HepG2 (cell line): Measurements from ENCODE around the gene HAPLN2. TPM values are rescaled to one million over a fixed set of nuclear protein-coding genes. Genes with fewer than 3 reads are reported as not detected.

Experiments
- ATAC-seq: fragments of 200-7000 bp; cut with Tn5 transposase; 3 replicates; pipeline ENCODE4 v1.9.1; 2020; ENCODE audit warnings: mild to moderate bottlenecking, moderate library complexity
- BruUV-seq: library from RNA; stranded (reverse); fragments of 400-500 nt; replicated peaks from 2 replicates; lab custom pipeline; 2021; lab: Mats Ljungman, UMichigan
- CTCF ChIA-PET: fragments of 300-600 bp; formaldehyde crosslinking; extraction: SDS; loops from one replicate; lab custom pipeline; 2021; ENCODE audit warnings: low total read pairs, inconsistent platforms, low intra/inter-chr PET ratio; lab: Yijun Ruan, JAX
- POLR2A ChIA-PET: fragments of 350-600 bp; sonication (Branson Sonifier 250); formaldehyde crosslinking; loops from one replicate; lab custom pipeline; 2020; ENCODE audit warnings: antibody characterized with exemption, inconsistent platforms; lab: Yijun Ruan, JAX
- DNase-seq: peaks from one replicate; pipeline ENCODE4 v3.0.0-alpha.2; 2015; ENCODE audit warnings: low spot score
- FAIRE-seq: peaks from 3 replicates; lab custom pipeline; 2011; peaks lifted over from hg19 to GRCh38; lab: Jason Lieb, UNC
- H2AFZ ChIP-seq: one replicate; pipeline ENCODE4 v1.6.1; 2011; ENCODE audit warnings: low read length, inconsistent platforms
- H3K27ac ChIP-seq: fragments of 300-600 bp; 3 replicates; pipeline ENCODE4 v1.8.0; 2011; ENCODE audit warnings: mixed run types, mild to moderate bottlenecking, mixed read lengths, low read length, inconsistent platforms; ENCODE audit not compliant: insufficient read depth; ENCODE audit errors: extremely low read length
- H3K27me3 ChIP-seq, 2 experiments: fragments of 200-600 bp in 1 of 2; 2 replicates in 1 of 2; 3 replicates in 1 of 2; pipeline versions ENCODE4 v1.6.0 to v1.8.0; 2011; ENCODE audit warnings: low read length in 2 of 2, mild to moderate bottlenecking in 2 of 2, moderate library complexity in 2 of 2, inconsistent platforms in 1 of 2; ENCODE audit not compliant: insufficient read depth in 2 of 2, control insufficient read depth in 1 of 2
- H3K36me3 ChIP-seq, 2 experiments: fragments of 200-600 bp in 1 of 2; replicated peaks in 1 of 2; 2 replicates in 1 of 2; 3 replicates in 1 of 2; pipeline versions ENCODE4 v1.5.1 to v1.8.0; 2011; ENCODE audit warnings: low read length in 2 of 2, inconsistent platforms in 1 of 2; ENCODE audit not compliant: insufficient read depth in 2 of 2, control insufficient read depth in 1 of 2
- H3K4me1 ChIP-seq: 2 replicates; pipeline ENCODE4 v1.5.1; 2012; ENCODE audit warnings: low read length, inconsistent platforms; ENCODE audit not compliant: insufficient read depth
- H3K4me2 ChIP-seq: 2 replicates; pipeline ENCODE4 v1.6.0; 2011; ENCODE audit warnings: low read depth, low read length, inconsistent platforms
- H3K4me3 ChIP-seq, 3 experiments: fragments of 200-600 bp in 1 of 3; sonication (generic), shearing (Covaris generic) in 1 of 3; replicated peaks in 1 of 3; 2 replicates each; pipeline ENCODE4 v1.5.1; 2011 to 2016; ENCODE audit warnings: low read length in 3 of 3, inconsistent platforms in 2 of 3, low read depth in 2 of 3, mild to moderate bottlenecking in 2 of 3, control low read depth in 1 of 3, mixed read lengths in 1 of 3; ENCODE audit not compliant: insufficient read depth in 1 of 3
- H3K79me2 ChIP-seq: one replicate; pipeline ENCODE4 v1.6.1; 2011; ENCODE audit warnings: low read length, inconsistent platforms; ENCODE audit not compliant: insufficient read depth
- H3K9ac ChIP-seq: 2 replicates; pipeline ENCODE4 v1.6.0; 2011; ENCODE audit warnings: mild to moderate bottlenecking, low read depth, low read length, inconsistent platforms; ENCODE audit not compliant: insufficient read depth
- H3K9me3 ChIP-seq: 2 replicates; pipeline ENCODE4 v1.5.1; 2012; ENCODE audit warnings: mild to moderate bottlenecking, low read length
- H4K20me1 ChIP-seq: 2 replicates; pipeline ENCODE4 v1.6.0; 2011; ENCODE audit warnings: inconsistent platforms, mild to moderate bottlenecking, low read length, moderate library complexity; ENCODE audit not compliant: insufficient read depth
- ARNT2 ChIP-seq: sonication (generic); formaldehyde crosslinking; IDR thresholded peaks from 2 replicates; pipeline ENCODE4 v1.8.0; 2022; ENCODE audit warnings: mild to moderate bottlenecking, low read depth, missing genetic modification reagents, moderate library complexity
- GTF3A ChIP-seq: sonication (generic); formaldehyde crosslinking; conservative IDR thresholded peaks from 2 replicates; pipeline ENCODE4 v1.4.0; 2020; ENCODE audit warnings: mild to moderate bottlenecking, missing genetic modification reagents
- KLF6 ChIP-seq: IDR thresholded peaks from 2 replicates; pipeline ENCODE4 v1.8.0; 2016; ENCODE audit warnings: missing biosample characterization, missing genetic modification reagents
- POLR2A ChIP-seq, 2 experiments: IDR thresholded peaks; 2 replicates each; pipeline ENCODE4 v1.6.1; 2011; ENCODE audit warnings: low read depth in 2 of 2, low read length in 2 of 2, mild to moderate bottlenecking in 1 of 2, moderate library complexity in 1 of 2; ENCODE audit not compliant: insufficient read depth in 1 of 2
- SKI ChIP-seq: fragments of 450-650 bp; IDR thresholded peaks from one replicate; pipeline ENCODE4 v1.6.1; 2018; ENCODE audit warnings: mild to moderate bottlenecking; ENCODE audit not compliant: partially characterized antibody
- SP4 ChIP-seq: sonication (generic); formaldehyde crosslinking; IDR thresholded peaks from 2 replicates; pipeline ENCODE4 v1.8.1; 2023; ENCODE audit warnings: mild to moderate bottlenecking, missing genetic modification reagents
- TAF1 ChIP-seq: sonication (generic); formaldehyde crosslinking; IDR thresholded peaks from 2 replicates; pipeline ENCODE4 v1.4.0; 2020; ENCODE audit warnings: missing genetic modification reagents
- ZNF496 ChIP-seq: sonication (generic); formaldehyde crosslinking; IDR thresholded peaks from 2 replicates; pipeline ENCODE4 v1.8.1; 2023; ENCODE audit warnings: mild to moderate bottlenecking, moderate library complexity, missing genetic modification reagents; ENCODE audit not compliant: insufficient replicate concordance
- ZNF556 ChIP-seq: sonication (generic); formaldehyde crosslinking; IDR thresholded peaks from 2 replicates; pipeline ENCODE4 v1.4.0; 2020; ENCODE audit warnings: mild to moderate bottlenecking, missing genetic modification reagents, borderline replicate concordance
- ZNF564 ChIP-seq: sonication (generic); formaldehyde crosslinking; IDR thresholded peaks from 2 replicates; pipeline ENCODE4 v1.8.1; 2023; ENCODE audit warnings: mild to moderate bottlenecking, missing genetic modification reagents
- WGBS: methylation state at CpG from one replicate; pipeline ENCODE4 v1.1.6; 2017; ENCODE audit warnings: low lambda C conversion rate; 5-methylcytosine and 5-hydroxymethylcytosine counted together
- in situ Hi-C: cut with HindIII; loops from 2 replicates; pipeline ENCODE4 v1.10.0; 2017; ENCODE audit warnings: low pct_unique_long_range_greater_than_20kb; ENCODE audit not compliant: extremely low pct_ligation_motif_present
- intact Hi-C: fragments of 100-400 bp; cut with micrococcal nuclease; formaldehyde crosslinking; loops from one replicate; pipeline ENCODE4 v1.10.0; 2022; ENCODE audit not compliant: unreplicated experiment
- polyA plus RNA-seq, 8 experiments: library from polyadenylated mRNA; depleted of rRNA in 3 of 8; stranded (reverse) in 7 of 8; unstranded in 1 of 8; fragments of >200 nt; fragmentation: Illumina TruSeq in 4 of 8; extraction: Trizol in 4 of 8; gene quantifications; 2 replicates each; pipeline versions ENCODE4 v1.2.1 to v1.2.3, GENCODE V29; 2011 to 2016; ENCODE audit warnings: low read depth in 4 of 8, missing spikeins in 1 of 8, mixed read lengths in 1 of 8; ENCODE audit not compliant: insufficient read depth in 1 of 8
- total RNA-seq, 5 experiments: library from RNA; depleted of rRNA; stranded (reverse); fragments of >200 nt; fragmentation: Illumina TruSeq; extraction: Trizol; gene quantifications; 2 replicates each; pipeline ENCODE4 v1.2.3, GENCODE V29; 2016; ENCODE audit warnings: low read depth in 1 of 5
- TF ChIP-seq, protein P1 (sequence below): sonication (generic); formaldehyde crosslinking; IDR thresholded peaks from 2 replicates; pipeline ENCODE4 v1.4.0; 2020; ENCODE audit warnings: missing genetic modification reagents
- TF ChIP-seq, protein P2 (sequence below): fragments of 450-650 bp; IDR thresholded peaks from 2 replicates; pipeline ENCODE4 v1.6.1; 2016

Gene HAPLN2
- total and polyA plus RNA-seq, 2 of the 13 experiments (the other 11 are each of a cell fraction or from before 2014, with no cell fraction given): not detected

DNA sequence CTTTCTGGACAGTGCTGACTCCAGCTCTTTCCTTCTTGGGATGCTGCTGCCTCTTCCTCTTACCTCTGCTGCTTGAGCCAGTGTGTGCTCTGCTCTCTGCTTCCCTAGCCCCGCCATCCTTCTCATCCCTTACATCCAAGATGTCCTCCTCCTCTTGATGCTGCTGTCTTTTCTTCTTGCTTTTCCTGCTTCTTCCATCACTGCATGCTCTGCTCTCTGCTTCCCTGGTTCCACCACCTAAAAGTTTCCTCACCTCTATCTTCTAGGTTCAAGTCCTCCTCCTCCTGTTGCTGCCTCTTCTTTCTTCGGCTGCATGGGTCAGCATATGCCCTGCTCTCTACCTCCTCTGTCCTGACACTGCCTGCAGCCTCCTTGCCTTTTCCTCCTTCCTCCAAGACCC, 24.2 kb upstream of the HAPLN2 start:
- peaks cover 7 to 46% of the 10 kb centered on the region in 2 experiments for H3K36me3 ChIP-seq
- WGBS: 97% methylated on average over 2 of the region's 2 CpGs
- 0 out of 4 replicates have a peak, but pooled peaks of 1 of the 2 experiments have one; percentile 24 for TF ChIP-seq POLR2A (IDR thresholded peaks at IDR 0.05; ENCODE audit: insufficient read depth in 1 of 2, low read depth in 2 of 2, low read length in 2 of 2)
- no peak for TF ChIP-seq TAF1 (CRISPR knock-in tag)
- H3K27ac ChIP-seq: no peak overlapping the region
- DNase-seq: no peak
- TSS peak; percentile 55 for BruUV-seq
- CTCF ChIA-PET: no interaction called here
- no peak overlapping the region for H3K4me2 ChIP-seq
- no peak for ATAC-seq
- H3K27me3 ChIP-seq: no peaks in the 10 kb centered on the region
- H3K9me3 ChIP-seq: no peaks in the 10 kb centered on the region
- H3K9ac ChIP-seq: no peak overlapping the region
- FAIRE-seq: no peak
- in situ Hi-C loops: no loop called here
- H3K4me1 ChIP-seq: peaks cover 27% of the 10 kb centered on the region
- POLR2A ChIA-PET: no interaction called here
- intact Hi-C loops: no loop called here
- H3K4me3 ChIP-seq: no peak overlapping the region
- H3K79me2 ChIP-seq: peaks cover 10% of the 10 kb centered on the region
- H2AFZ ChIP-seq: no peak overlapping the region
- no peaks in the 10 kb centered on the region for H4K20me1 ChIP-seq

DNA sequence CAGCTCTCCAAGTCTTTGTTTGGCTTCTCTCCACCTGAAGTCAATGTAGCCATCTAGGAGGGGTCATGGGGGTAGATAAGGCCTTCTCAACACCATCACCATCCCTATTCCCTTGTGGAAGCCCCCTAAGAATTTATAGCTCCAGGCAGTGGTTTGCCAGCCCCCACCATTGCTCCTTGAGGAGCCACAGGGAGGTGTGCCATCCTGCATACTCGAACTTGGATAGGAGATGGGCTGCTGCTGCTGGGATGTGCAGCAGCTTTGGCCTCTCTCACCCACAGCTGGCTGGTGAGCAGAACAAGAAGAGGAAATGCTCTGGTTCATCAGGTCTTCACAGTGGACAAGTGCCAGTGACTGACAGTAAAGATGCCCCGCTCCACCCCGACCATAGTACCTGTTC, 22.8 kb upstream of the HAPLN2 start:
- ChIA-PET CTCF (interaction anchor here (0.7 kb wide), 1 partner anchor 119 kb away, joined by 3 read pairs; no protein-coding TSS in a partner anchor), POLR2A (interaction anchor here (1.1 kb wide), 1 partner anchor 139 kb away, joined by 3 read pairs; no protein-coding TSS in a partner anchor)
- no peak overlapping the region for H3K4me2 ChIP-seq
- FAIRE-seq (no peak), DNase-seq (no peak), ATAC-seq (no peak)
- peaks cover 22% of the 10 kb centered on the region for H3K79me2 ChIP-seq
- intact Hi-C loops: no loop called here
- H3K4me1 ChIP-seq: peaks cover 22% of the 10 kb centered on the region
- H3K27ac ChIP-seq: no peak overlapping the region
- no peaks in the 10 kb centered on the region for H3K9me3 ChIP-seq
- no peak overlapping the region for H3K4me3 ChIP-seq
- 100% methylated on average over 3 of the region's 3 CpGs for WGBS
- no peaks in the 10 kb centered on the region for H3K27me3 ChIP-seq
- in situ Hi-C loops: no loop called here
- H2AFZ ChIP-seq: no peak overlapping the region
- peaks cover 7 to 46% of the 10 kb centered on the region in 2 experiments for H3K36me3 ChIP-seq
- no TSS peak for BruUV-seq
- H4K20me1 ChIP-seq: no peaks in the 10 kb centered on the region
- no peak overlapping the region for H3K9ac ChIP-seq
- TF ChIP-seq SP4 (CRISPR knock-in tag): no peak
- TF ChIP-seq, protein P1, sequence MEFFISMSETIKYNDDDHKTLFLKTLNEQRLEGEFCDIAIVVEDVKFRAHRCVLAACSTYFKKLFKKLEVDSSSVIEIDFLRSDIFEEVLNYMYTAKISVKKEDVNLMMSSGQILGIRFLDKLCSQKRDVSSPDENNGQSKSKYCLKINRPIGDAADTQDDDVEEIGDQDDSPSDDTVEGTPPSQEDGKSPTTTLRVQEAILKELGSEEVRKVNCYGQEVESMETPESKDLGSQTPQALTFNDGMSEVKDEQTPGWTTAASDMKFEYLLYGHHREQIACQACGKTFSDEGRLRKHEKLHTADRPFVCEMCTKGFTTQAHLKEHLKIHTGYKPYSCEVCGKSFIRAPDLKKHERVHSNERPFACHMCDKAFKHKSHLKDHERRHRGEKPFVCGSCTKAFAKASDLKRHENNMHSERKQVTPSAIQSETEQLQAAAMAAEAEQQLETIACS (CRISPR knock-in tag): no peak
- TF ChIP-seq GTF3A (CRISPR knock-in tag): no peak
- TF ChIP-seq ZNF564 (CRISPR knock-in tag): no peak
- no peak for TF ChIP-seq SKI
- no peak for TF ChIP-seq ZNF496 (CRISPR knock-in tag)
- TF ChIP-seq ZNF556 (CRISPR knock-in tag): no peak
- TF ChIP-seq KLF6 (CRISPR knock-in tag): no peak
- TF ChIP-seq, protein P2, sequence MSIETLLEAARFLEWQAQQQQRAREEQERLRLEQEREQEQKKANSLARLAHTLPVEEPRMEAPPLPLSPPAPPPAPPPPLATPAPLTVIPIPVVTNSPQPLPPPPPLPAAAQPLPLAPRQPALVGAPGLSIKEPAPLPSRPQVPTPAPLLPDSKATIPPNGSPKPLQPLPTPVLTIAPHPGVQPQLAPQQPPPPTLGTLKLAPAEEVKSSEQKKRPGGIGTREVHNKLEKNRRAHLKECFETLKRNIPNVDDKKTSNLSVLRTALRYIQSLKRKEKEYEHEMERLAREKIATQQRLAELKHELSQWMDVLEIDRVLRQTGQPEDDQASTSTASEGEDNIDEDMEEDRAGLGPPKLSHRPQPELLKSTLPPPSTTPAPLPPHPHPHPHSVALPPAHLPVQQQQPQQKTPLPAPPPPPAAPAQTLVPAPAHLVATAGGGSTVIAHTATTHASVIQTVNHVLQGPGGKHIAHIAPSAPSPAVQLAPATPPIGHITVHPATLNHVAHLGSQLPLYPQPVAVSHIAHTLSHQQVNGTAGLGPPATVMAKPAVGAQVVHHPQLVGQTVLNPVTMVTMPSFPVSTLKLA: no peak
- TF ChIP-seq ARNT2 (CRISPR knock-in tag): no peak
